ENCODE measurements around the gene DSN1. TPM values are rescaled to one million over a fixed set of nuclear protein-coding genes. Genes with fewer than 3 reads are reported as not detected.

Gene DSN1
- total and polyA plus RNA-seq, 10 of the 15 experiments (the other 5 are each of a cell fraction or from before 2014, with no cell fraction given), result 15.3 to 33.1 (median 21.7) TPM

- no peak for ATAC-seq
- TF ChIP-seq ZNF384 (IDR thresholded peaks at IDR 0.05; ENCODE audit: borderline replicate concordance, low read depth, low read length) (no peak), CREB1 (IDR thresholded peaks at IDR 0.05; ENCODE audit: low read depth) (peak; percentile 66), RELB (IDR thresholded peaks at IDR 0.05; ENCODE audit: low read depth) (no peak), RBBP5 (conservative IDR thresholded peaks at IDR 0.05) (no peak), ZNF207 (IDR thresholded peaks at IDR 0.05; ENCODE audit: borderline replicate concordance) (no peak)
- 81% methylated on average over 3 of the region's 3 CpGs for WGBS (ENCODE audit: insufficient coverage, insufficient replicate concordance, low lambda C conversion rate, missing lambda C conversion rate)
- in situ Hi-C loops (cut with MboI) (no loop called here), intact Hi-C loops (cut with micrococcal nuclease; ENCODE audit: unreplicated experiment) (no loop called here)
- BruUV-seq (replicated peaks), result no TSS peak
- POLR2A ChIA-PET, result no interaction called here
- Histone ChIP-seq H3K4me3 (no peak overlapping the region), H3K27ac (ENCODE audit: control insufficient read depth, insufficient read depth) (no peak overlapping the region), H3K27me3 (replicated peaks in 1 of 2; ENCODE audit: control insufficient read depth in 2 of 2, insufficient read depth in 2 of 2, low read length in 1 of 2) (no peaks in the 10 kb centered on the region), H4K20me1 (ENCODE audit: control insufficient read depth, insufficient read depth) (no peaks in the 10 kb centered on the region), H2AFZ (ENCODE audit: control insufficient read depth, low read depth, low read length) (no peak overlapping the region), H3K79me2 (ENCODE audit: control insufficient read depth, insufficient read depth, low read length) (no peaks in the 10 kb centered on the region), H3K4me1 (ENCODE audit: control insufficient read depth, insufficient read depth, low read length) (no peaks in the 10 kb centered on the region), H3K9me3 (replicated peaks; ENCODE audit: control insufficient read depth, insufficient read depth, low read length) (no peaks in the 10 kb centered on the region), H3K4me2 (ENCODE audit: control insufficient read depth, insufficient read depth) (no peak overlapping the region), H3K9ac (ENCODE audit: control insufficient read depth, insufficient read depth, low read length) (no peak overlapping the region), H3K36me3 (ENCODE audit: control insufficient read depth in 2 of 2, insufficient read depth in 2 of 2, low read length in 1 of 2) (no peaks in the 10 kb centered on the region; a peak in 2 of 4 replicates)
- CTCF ChIA-PET, result no interaction called here
- DNase-seq (ENCODE audit: low read depth, low spot score), result no peak
- FAIRE-seq, result no peak
- RAD21 ChIA-PET (ENCODE audit: unreplicated experiment), result no interaction called here
- SMC1A ChIA-PET (ENCODE audit: uncharacterized antibody, unreplicated experiment), result no interaction called here
Measured at GRCh38 chr20:36720510-36720909, 53.1 kb downstream of the DSN1 start.

- ChIA-PET SMC1A (ENCODE audit: uncharacterized antibody, unreplicated experiment) (interaction anchor here (1.0 to 1.7 kb wide), 5 partner anchors 16 to 94 kb away, joined by 3 to 4 read pairs (median 3); no protein-coding TSS in a partner anchor), POLR2A (no interaction called here), CTCF (interaction anchor here (0.9 to 1.6 kb wide), 5 partner anchors 37 to 176 kb away, joined by 3 to 6 read pairs (median 4); a partner anchor contains a TSS), RAD21 (ENCODE audit: unreplicated experiment) (interaction anchor here (1.7 kb wide), 1 partner anchor 37 kb away, joined by 4 read pairs; no protein-coding TSS in a partner anchor)
- ATAC-seq (no peak), FAIRE-seq (no peak), DNase-seq (ENCODE audit: low read depth, low spot score) (no peak)
- Histone ChIP-seq H3K4me1 (ENCODE audit: control insufficient read depth, insufficient read depth, low read length) (no peaks in the 10 kb centered on the region), H3K4me2 (ENCODE audit: control insufficient read depth, insufficient read depth) (no peak overlapping the region), H4K20me1 (ENCODE audit: control insufficient read depth, insufficient read depth) (no peaks in the 10 kb centered on the region), H3K9ac (ENCODE audit: control insufficient read depth, insufficient read depth, low read length) (no peak overlapping the region), H3K4me3 (no peak overlapping the region), H3K27me3 (replicated peaks in 1 of 2; ENCODE audit: control insufficient read depth in 2 of 2, insufficient read depth in 2 of 2, low read length in 1 of 2) (no peaks in the 10 kb centered on the region), H2AFZ (ENCODE audit: control insufficient read depth, low read depth, low read length) (no peak overlapping the region), H3K79me2 (ENCODE audit: control insufficient read depth, insufficient read depth, low read length) (no peaks in the 10 kb centered on the region), H3K36me3 (ENCODE audit: control insufficient read depth in 2 of 2, insufficient read depth in 2 of 2, low read length in 1 of 2) (no peaks in the 10 kb centered on the region; a peak in 2 of 4 replicates), H3K9me3 (replicated peaks; ENCODE audit: control insufficient read depth, insufficient read depth, low read length) (no peaks in the 10 kb centered on the region), H3K27ac (ENCODE audit: control insufficient read depth, insufficient read depth) (no peak overlapping the region)
- 97% methylated on average over 2 of the region's 2 CpGs for WGBS (ENCODE audit: insufficient coverage, insufficient replicate concordance, low lambda C conversion rate, missing lambda C conversion rate)
- intact Hi-C loops (cut with micrococcal nuclease; ENCODE audit: unreplicated experiment) (no loop called here), in situ Hi-C loops (cut with MboI) (no loop called here)
- BruUV-seq (replicated peaks), result no TSS peak
- TF ChIP-seq CTCF (IDR thresholded peaks at IDR 0.05 in 2 of 3, conservative IDR thresholded peaks at IDR 0.05 in 1 of 3; ENCODE audit: control insufficient read depth in 2 of 3, extremely low read depth in 1 of 3, insufficient read depth in 1 of 3, low read depth in 3 of 3, low read length in 3 of 3) (peak; percentile 31 to 36 (median 32); a peak in 4 of 6 replicates), TCF3 (IDR thresholded peaks at IDR 0.05; ENCODE audit: borderline replicate concordance, insufficient read depth, low read depth, low read length) (no peak), RAD21 (IDR thresholded peaks at IDR 0.05; ENCODE audit: insufficient read depth, low read depth, low read length) (peak; percentile 40), ZNF207 (IDR thresholded peaks at IDR 0.05; ENCODE audit: borderline replicate concordance) (no peak), SMARCA5 (IDR thresholded peaks at IDR 0.05) (no peak), MLLT1 (IDR thresholded peaks at IDR 0.05) (no peak)
Measured at GRCh38 chr20:36717657-36718056, 55.9 kb downstream of the DSN1 start.
